HG02763 (cell line): ENCODE results near the gene EFS.
A peak's percentile ranks its signal among the peaks of the same experiment; 100 is the strongest.
"Not testable (repeated sequence)": the region's sequence is repeated elsewhere in the genome, so short reads cannot be mapped to it uniquely, and the experiment has no call there.

Source experiments
- ATAC-seq: cut with Tn5 transposase; IDR thresholded peaks from one replicate; pipeline ENCODE4 v1.9.1; 2021; ENCODE audit warnings: mild to moderate bottlenecking, moderate library complexity; ENCODE audit not compliant: unreplicated experiment

Gene EFS

DNA sequence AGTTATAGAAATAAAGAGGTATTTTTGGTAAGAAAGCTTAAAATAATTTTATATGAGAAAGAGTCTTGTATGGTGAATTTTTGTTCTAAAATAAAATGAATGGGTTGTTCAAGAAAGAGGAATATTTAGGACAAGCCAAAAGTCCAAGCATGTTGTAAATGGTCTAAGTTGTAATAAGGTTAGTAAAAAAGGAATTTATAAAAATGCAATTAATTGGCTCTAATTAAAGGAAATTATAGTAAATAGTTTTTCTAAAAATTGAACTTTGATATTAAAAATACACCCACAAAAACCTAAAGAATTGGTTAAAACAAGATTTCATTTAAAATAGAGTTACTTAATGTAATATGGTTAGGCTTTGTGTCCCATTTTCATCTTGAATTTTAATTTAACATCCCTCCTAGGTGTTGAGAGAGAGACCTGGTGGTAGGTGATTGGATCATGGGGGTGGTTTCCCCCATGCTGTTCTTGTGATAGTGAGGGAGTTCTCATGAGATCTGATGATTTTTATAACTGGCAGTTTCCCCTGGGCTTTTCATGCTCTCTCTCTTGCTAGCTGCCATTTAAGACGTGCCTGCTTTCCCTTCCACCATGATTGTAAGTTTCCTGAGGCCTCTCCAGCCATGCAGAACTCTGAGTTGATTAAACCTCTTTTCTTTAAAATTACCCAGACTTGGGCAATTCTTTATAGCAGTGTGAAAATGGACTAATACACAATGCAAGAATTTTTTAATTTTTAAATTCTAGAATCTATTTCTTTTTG, 25.3 kb downstream of the EFS start:
- no peak for ATAC-seq

DNA sequence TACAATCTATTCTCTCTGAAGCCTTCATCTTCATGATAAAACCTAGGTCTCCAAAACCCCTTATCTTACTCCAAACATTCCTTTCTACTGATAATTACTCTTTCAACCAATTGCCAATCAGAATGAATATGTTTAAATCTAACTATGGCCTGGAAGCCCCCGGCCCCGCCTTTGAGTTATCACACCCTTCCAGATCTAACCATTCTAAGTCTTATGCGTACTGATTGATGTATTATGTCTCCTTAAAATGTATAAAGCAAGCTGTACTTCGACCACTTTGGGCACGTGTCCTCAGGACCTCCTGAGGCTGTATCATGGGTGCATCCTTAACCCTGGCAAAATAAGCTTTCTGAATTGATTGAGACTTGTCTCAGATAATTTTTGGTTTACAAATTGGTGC, 29.3 kb downstream of the EFS start:
- no peak for ATAC-seq

DNA sequence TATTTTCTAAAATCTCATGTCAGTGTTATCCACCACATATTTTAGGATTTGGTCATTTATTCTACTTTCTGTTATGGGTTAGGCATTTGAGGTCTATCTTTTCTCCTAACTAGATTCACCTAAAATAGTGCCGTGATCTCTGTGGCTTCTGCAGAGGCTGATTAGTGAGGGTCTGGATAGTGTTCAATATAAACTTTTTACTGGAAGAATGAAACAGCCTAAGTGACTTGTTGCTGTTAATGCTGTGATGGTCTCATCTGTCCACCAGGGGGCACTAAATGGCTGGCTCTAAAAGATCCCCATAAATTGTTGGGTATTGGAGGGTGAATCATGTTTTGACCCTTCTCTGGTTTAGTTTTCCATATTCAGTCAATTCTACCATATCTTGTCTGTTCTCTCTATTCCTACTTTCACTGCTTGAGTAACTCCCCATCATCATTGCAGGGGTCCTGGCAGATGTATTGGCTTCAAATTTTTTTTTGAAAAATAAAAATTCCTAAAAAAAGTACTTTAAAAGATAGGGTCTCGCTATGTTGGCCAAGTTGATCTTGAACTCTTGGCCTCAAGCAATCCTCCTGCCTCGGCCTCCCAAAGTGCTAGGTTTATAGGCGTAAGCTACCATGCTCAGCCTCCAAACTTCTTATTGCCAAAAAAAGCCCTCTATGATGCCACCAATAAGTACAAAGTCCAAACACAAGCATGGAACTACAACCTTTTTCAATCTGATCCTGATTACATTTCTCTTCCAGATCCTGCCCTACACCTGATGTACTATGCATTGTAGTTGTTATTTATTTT, 36.8 kb downstream of the EFS start:
- ATAC-seq, result no peak

DNA sequence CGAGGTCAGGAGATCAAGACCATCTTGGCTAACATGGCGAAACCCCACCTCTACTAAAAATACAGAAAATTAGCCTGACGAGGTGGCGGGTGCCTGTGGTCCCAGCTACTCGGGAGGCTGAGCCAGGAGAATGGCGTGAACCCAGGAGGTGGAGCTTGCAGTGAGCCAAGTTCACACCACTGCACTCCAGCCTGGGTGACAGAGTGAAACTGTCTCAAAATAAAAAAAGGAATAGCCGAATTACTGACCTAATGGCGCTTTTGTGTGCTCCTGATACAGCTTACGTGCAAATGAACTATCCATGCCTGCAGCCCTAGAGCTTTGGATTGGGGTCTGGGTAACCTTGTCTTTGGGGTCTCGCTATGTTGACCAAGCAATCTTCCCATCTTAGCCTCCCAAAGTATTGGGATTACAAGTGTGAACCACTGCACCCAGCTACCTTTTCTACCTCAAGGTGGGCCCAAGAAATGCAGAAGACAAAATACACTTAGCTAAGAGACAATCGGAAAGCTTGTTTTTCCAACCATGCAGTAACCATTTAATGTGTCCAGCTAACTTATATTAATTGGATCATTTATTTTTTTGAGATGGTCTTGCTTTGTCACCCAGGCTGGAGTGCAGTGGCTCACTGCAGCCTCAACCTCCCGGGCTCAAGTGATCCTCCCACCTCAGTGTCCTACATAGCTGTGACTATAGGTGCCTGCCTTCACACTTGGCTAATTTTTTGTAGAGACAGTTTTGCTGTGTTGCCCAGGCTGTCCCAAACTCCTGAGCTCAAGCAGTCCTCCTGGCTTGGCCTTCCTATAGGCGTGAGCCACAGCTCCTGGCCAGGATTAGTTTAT, 38.3 kb downstream of the EFS start:
- no peak for ATAC-seq

DNA sequence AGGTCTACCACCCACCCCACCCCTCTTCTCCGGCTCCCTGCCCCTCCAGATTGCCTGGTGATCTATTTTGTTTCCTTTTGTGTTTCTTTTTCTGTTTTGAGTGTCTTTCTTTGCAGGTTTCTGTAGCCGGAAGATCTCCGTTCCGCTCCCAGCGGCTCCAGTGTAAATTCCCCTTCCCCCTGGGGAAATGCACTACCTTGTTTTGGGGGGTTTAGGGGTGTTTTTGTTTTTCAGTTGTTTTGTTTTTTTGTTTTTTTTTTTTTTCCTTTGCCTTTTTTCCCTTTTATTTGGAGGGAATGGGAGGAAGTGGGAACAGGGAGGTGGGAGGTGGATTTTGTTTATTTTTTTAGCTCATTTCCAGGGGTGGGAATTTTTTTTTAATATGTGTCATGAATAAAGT, 39.2 kb downstream of the EFS start:
- ATAC-seq, result not testable (repeated sequence)

DNA sequence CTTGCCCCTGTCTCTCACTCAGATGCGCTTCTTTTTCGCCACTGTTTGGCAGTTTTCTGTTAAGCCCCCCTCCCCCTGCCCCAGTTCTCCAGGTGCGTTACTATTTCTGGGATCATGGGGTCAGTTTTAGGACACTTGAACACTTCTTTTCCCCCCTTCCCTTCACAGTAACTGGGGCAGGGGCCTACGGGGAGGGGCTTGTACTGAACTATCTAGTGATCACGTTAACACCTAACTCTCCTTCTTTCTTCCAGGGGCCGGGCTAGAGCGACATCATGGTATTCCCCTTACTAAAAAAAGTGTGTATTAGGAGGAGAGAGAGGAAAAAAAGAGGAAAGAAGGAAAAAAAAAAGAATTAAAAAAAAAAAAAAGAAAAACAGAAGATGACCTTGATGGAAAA, 40.0 kb downstream of the EFS start:
- no peak for ATAC-seq

DNA sequence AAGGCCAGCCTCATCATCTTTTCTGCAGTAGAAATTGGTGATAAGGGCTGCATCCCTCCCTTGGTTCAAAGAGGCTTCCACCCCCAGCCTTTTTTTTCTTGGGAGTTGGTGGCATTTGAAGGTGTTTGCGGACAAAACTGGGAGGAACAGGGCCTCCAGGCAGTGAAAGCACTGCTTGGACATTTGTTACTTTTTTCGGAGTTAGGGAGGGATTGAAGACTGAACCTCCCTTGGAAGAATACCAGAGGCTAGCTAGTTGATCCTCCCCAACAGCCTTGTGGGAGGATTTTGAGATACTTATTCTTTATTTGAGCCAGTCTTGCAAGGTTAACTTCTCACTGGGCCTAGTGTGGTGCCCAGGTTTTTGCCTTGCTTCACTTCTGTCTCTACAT, 40.5 kb downstream of the EFS start:
- ATAC-seq, result no peak

DNA sequence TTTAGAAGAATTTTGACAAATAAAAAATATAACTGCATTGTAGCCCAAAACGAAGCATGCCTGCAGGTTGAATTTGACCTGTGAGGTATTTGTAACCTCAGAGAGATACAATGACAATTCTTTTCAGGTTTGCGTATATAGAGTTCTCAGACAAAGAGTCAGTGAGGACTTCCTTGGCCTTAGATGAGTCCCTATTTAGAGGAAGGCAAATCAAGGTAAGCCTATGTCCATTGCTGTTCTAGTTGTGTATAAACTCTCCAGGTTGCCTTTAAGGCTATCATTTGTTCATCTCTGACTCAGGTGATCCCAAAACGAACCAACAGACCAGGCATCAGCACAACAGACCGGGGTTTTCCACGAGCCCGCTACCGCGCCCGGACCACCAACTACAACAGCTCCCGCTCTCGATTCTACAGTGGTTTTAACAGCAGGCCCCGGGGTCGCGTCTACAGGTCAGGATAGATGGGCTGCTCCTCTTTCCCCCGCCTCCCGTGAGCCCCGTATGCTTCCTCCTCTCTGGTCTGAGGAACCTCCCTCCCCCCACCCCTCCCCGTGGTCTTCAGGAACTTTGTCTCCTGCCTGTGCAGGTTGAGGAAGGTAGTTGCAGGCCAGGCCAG, 41.0 kb downstream of the EFS start:
- ATAC-seq, result no peak

DNA sequence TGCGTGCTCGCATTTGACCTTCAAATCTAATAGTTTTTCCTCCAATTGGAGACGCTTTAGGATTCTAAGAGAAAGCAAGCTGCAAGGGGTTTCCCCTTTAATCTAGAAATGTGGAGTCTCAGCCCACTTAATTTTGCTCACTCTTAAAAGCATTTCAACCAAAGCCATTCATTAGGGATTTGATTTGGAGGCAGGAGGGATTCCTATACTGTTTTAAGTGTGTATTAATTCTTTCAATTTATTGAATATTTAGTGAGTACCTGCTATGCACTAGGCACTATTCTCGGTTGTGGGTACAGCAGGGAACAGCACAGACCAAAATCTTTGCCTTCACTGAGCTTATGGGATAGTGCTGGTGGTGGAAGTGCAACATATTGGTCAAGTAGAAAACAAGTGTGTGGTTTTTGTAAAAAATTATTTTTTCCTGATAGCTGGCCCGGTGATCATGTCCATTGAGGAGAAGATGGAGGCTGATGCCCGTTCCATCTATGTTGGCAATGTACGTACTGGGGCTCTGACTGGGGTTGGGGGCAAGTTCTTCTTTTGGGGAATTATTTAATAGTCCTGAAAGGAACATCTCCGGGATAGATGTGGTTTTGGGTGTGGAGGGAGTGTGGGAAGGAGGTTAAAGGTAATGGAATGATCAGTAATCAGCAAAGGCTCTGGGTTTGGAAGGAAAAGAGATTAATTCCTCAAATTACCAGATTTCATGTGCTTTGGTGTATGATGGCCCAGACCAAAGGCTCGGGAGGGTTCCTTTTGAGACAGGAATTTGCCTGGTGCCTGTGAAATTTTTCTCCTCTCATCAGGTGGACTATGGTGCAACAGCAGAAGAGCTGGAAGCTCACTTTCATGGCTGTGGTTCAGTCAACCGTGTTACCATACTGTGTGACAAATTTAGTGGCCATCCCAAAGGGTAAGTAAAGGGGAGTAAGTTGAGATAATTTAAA, 42.1 kb downstream of the EFS start:
- ATAC-seq, result no peak

DNA sequence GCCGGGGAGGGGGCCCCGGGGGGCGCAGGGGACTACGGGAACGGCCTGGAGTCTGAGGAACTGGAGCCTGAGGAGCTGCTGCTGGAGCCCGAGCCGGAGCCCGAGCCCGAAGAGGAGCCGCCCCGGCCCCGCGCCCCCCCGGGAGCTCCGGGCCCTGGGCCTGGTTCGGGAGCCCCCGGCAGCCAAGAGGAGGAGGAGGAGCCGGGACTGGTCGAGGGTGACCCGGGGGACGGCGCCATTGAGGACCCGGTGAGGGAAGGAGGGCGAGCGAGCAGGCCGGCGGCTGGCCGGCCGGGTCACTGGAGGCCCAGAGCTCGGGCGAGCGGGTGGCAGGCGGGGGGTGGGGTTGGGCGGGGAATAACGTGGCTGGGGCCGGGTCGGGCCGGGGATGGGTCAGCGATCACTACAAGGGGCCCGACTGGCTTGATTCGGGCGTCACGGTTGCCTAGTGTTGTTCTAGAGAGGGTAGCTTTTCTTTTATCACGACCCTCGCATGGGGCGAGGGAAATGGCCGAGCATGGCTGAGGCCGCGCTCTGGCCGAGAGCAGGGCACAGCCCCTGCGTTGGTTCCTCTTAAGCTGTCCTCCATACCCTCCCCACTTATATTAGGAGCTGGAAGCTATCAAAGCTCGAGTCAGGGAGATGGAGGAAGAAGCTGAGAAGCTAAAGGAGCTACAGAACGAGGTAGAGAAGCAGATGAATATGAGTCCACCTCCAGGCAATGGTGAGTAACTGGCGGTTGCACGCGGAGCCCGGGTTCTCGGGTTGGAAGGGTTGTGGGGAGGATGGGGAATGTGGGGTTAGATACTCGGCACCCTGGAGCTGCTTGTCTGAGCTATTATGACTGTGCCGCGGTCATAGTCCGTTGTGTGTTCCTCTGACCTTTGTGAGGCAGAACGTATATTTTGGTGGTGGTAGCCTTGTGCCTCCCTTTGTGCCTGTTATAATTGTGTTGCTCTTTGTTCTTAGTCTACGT, 43.1 kb downstream of the EFS start:
- peak; percentile 7 for ATAC-seq

DNA sequence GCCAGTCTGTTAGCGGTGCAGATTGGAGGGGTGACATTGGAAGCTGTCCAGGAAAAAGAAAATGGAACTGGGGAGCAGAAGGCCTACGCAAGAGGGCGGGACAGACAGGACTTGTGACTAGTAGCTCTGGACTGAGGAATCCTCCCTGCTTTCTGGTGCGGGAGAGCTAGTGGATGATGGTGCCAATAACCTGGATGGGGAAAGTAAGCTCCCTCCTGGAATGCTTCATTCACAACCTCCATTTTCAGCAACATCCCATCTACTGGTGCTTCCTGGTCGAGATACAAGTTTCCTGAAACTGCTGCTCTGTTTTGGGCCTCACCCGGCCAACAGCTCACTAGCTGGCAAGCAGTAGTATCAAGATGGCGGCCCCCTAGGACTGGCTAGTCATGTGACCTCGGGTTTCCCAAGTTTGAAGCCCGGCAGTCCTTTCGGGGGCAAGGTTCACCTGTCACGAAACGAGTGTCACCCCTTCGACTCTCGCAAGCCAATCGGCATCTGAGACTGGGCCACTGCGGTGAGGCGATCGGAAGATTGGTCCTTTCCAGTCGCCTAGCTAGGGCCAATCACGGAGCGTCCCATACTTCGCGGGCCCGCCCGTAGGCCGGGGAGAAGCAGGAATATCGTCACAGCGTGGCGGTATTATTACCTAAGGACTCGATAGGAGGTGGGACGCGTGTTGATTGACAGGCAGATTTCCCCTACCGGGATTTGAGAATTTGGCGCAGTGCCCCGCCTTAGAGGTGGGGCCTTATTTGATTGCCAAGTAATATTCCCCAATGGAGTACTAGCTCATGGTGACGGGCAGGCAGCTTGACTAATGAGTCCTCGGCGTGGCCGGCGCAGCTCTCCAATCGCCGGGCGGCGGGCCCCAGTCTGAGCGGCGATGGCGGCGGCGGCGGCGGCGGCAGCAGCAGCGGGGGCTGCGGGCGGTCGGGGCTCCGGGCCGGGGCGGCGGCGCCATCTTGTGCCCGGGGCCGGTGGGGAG, 44.1 kb downstream of the EFS start, which contains the start of gene PABPN1:
PABPN1 (plus strand) TSS at position 874 of the 988 bp plus-strand sequence; CDS start at position 887, 13 bp downstream.
- ATAC-seq, result peak; percentile 90

DNA sequence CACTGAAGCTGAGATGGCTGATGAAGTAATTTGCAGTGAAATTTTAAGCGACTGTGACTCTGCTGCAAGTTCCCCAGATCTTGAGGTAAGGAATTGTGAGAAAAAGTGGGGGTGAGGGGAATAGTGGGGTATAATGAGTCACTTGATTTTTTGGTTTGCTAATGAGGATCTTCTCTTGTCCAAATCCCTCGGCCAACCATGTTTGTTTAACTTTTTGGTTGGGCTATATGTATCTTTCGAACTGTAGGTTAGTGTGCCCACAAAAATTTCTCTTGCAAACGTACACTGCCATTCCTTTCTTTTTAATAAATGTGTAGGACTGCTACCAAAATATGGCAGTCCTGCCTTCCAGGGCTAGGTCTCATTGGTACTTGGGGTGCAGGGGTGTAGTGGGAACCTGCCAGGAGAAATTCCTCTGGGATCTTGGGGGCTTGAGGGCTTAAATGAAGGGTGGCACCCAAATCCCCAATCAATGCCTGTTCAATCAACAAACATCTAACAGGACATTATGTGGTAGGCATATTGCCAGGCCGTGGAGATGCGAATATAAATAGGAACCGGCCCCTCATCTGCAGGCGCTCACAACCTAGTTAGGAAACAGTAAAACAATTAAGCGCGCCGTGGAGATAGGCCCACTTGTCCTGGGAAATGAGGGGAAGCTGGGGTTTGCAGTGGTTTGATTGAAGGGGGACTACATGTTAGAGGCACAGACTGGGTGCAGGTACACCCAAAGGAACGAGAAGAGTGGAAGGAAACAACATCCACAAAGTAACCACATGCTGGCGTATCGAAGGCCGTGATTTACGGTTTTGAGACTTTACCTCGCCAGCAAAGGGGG, 45.0 kb downstream of the EFS start:
- ATAC-seq, result no peak

DNA sequence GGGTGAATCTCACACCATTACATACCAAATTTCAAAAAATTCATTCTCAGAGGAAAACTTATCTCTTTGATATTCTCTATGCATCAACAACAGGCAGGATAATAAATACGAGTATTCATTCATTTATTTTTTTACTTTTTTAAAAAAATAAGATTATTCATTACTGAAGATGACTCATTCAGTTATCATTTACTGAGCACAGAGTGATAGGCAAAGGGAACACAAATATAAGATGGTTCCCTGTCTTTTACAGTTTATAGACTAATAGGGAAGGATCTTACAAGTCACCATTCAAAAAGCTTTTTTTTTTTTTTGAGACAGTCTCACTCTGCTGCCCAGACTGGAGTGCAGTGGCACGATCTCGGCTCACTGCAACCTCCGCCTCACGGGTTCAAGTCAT, 48.7 kb downstream of the EFS start:
- ATAC-seq, result no peak

DNA sequence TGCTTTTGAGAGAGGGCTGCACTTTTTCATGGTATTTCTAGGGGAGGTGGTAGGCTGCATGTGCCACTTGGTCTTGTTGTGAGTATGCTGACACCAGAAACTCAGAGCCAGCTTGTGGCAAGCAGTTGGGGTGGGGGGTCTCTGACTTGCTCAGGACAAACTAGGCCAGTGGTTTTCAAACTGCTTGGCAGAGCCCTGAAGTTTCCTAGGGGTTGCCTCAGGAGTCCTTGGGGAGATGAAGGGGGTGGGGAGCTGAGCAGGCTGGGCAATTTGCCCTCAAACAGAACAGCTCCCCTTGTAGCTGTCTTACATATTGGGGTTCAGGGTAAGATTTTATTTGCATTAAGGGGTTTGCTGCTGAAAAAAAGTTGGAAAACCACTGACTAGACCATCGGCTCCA, 54.4 kb downstream of the EFS start:
- no peak for ATAC-seq

DNA sequence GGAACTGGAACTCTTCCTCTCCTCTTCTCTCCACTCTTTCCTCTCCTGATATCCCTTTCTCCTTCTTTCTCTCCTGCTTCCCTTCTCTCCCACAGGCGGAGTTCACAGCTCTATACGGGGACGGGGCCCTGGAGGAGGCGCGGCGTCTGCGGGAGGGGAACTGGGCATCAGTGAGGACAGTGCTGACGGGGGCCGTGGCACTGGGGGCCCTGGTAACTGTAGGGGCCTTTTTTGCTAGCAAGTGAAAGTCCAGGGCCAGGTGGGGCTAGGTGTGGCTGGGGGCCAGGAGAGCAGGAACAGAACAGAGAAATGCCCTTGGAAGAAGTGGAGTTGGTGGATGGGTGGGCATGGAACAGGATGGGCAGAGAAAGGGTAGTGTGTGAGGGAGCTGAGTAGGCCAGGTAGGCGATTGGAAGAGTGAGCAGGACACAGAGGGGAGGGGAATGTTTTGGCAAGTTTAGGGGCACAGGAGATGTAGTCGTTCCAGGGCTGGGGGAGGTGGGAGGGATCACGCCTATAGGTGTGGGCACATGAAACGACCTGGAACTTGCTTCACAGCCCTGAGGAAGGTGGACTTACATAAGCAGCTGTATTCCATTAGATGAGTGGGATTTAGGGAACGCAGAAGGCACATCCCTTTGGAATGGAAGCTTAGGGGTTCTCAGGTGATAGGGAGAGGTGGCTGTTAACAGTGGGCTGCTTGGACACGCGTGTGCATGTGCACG, 56.1 kb downstream of the EFS start:
- ATAC-seq, result no peak
